SK-N-SH treated with all-trans-retinoic acid at 6 μM for 48 hours (cell line): Measurements from ENCODE around the gene DOCK9.

Experiments used
- ARNTL ChIP-seq: fragments of 450-650 bp; formaldehyde crosslinking; IDR thresholded peaks from 2 replicates; pipeline ENCODE4 v1.5.0; 2020; ENCODE audit warnings: low read depth, mild to moderate bottlenecking, moderate library complexity, borderline replicate concordance
- CREB5 ChIP-seq: fragments of 250-450 bp; sonication (Bioruptor Pico); IDR thresholded peaks from 2 replicates; pipeline ENCODE4 v1.5.1; 2020; ENCODE audit warnings: low read depth, mild to moderate bottlenecking, moderate library complexity
- CSDC2 ChIP-seq: fragments of 250-450 bp; sonication (Bioruptor Pico); IDR thresholded peaks from 2 replicates; pipeline ENCODE4 v1.5.0; 2020; ENCODE audit warnings: mild to moderate bottlenecking, moderate library complexity
- ESRRG ChIP-seq: fragments of 250-450 bp; sonication (Bioruptor Pico); IDR thresholded peaks from 2 replicates; pipeline ENCODE4 v1.6.1; 2021; ENCODE audit warnings: mild to moderate bottlenecking
- PPARA ChIP-seq: fragments of 250-450 bp; sonication (Bioruptor Pico); IDR thresholded peaks from 2 replicates; pipeline ENCODE4 v1.5.0; 2020; ENCODE audit warnings: mild to moderate bottlenecking, borderline replicate concordance
- RARB ChIP-seq: fragments of 250-450 bp; sonication (Bioruptor Pico); IDR thresholded peaks from 2 replicates; pipeline ENCODE4 v1.8.0; 2021; ENCODE audit warnings: mild to moderate bottlenecking, moderate library complexity
- ZFP3 ChIP-seq: fragments of 250-450 bp; sonication (Bioruptor Pico); IDR thresholded peaks from 2 replicates; pipeline ENCODE4 v1.5.0; 2020; ENCODE audit warnings: mild to moderate bottlenecking, moderate library complexity
- ZNF70 ChIP-seq: fragments of 450-650 bp; formaldehyde crosslinking; IDR thresholded peaks from 2 replicates; pipeline ENCODE4 v1.5.0; 2020; ENCODE audit warnings: mild to moderate bottlenecking, moderate library complexity
- ZNF8 ChIP-seq: fragments of 450-650 bp; formaldehyde crosslinking; IDR thresholded peaks from 2 replicates; pipeline ENCODE4 v1.5.0; 2020; ENCODE audit warnings: mild to moderate bottlenecking, moderate library complexity
- TF ChIP-seq, protein P1 (sequence below): fragments of 250-450 bp; sonication (Bioruptor Pico); IDR thresholded peaks from 2 replicates; pipeline ENCODE4 v1.5.1; 2021; ENCODE audit warnings: mild to moderate bottlenecking, moderate library complexity
- TF ChIP-seq, protein P2 (sequence below): fragments of 250-450 bp; sonication (Bioruptor Pico); IDR thresholded peaks from 2 replicates; pipeline ENCODE4 v1.8.0; 2020; ENCODE audit warnings: mild to moderate bottlenecking, moderate library complexity, borderline replicate concordance
- TF ChIP-seq, protein P3 (sequence below): fragments of 250-450 bp; sonication (Bioruptor Pico); IDR thresholded peaks from 2 replicates; pipeline ENCODE4 v1.5.0; 2020; ENCODE audit warnings: mild to moderate bottlenecking, moderate library complexity

DNA sequence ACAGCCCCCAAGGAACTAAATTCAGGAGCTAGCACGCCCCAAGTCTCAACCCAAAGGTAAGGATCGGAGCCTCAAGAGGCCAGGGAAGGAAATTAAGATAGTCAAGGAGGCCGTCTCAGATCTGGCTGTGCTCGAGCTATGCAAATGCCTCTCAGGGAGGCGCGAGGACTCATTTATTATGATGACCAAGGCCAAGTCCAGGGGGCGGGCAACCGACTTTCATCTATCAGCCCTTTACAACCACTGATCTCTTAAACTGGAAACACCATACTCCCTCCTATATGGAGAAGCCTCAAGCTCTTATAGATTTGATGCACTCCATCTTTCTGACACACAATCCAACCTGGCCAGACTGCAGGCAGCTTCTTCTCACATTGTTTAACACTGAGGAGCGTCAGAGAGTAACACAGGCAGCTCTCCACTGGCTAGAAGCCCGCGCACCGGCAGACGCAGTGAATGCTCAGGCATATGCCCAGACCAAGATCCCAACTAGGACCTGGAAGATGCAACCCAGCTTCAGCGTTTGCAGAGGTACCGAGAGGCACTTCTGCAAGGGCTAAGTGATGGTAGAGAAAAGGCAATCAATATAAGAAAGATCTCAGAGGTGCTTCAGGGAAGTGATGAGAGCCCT is 215.8 kb downstream of the DOCK9 start:
- TF ChIP-seq RARB (CRISPR knock-in tag), result no peak
- TF ChIP-seq CREB5 (CRISPR knock-in tag), result no peak
- no peak for TF ChIP-seq ARNTL (CRISPR knock-in tag)
- TF ChIP-seq, protein P1, sequence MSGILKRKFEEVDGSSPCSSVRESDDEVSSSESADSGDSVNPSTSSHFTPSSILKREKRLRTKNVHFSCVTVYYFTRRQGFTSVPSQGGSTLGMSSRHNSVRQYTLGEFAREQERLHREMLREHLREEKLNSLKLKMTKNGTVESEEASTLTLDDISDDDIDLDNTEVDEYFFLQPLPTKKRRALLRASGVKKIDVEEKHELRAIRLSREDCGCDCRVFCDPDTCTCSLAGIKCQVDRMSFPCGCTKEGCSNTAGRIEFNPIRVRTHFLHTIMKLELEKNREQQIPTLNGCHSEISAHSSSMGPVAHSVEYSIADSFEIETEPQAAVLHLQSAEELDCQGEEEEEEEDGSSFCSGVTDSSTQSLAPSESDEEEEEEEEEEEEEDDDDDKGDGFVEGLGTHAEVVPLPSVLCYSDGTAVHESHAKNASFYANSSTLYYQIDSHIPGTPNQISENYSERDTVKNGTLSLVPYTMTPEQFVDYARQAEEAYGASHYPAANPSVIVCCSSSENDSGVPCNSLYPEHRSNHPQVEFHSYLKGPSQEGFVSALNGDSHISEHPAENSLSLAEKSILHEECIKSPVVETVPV, result no peak
- no peak for TF ChIP-seq ZFP3
- TF ChIP-seq ZNF70 (CRISPR knock-in tag), result no peak
- TF ChIP-seq, protein P2, sequence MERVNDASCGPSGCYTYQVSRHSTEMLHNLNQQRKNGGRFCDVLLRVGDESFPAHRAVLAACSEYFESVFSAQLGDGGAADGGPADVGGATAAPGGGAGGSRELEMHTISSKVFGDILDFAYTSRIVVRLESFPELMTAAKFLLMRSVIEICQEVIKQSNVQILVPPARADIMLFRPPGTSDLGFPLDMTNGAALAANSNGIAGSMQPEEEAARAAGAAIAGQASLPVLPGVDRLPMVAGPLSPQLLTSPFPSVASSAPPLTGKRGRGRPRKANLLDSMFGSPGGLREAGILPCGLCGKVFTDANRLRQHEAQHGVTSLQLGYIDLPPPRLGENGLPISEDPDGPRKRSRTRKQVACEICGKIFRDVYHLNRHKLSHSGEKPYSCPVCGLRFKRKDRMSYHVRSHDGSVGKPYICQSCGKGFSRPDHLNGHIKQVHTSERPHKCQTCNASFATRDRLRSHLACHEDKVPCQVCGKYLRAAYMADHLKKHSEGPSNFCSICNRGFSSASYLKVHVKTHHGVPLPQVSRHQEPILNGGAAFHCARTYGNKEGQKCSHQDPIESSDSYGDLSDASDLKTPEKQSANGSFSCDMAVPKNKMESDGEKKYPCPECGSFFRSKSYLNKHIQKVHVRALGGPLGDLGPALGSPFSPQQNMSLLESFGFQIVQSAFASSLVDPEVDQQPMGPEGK (CRISPR knock-in tag), result no peak
- no peak for TF ChIP-seq ZNF8 (CRISPR knock-in tag)
- TF ChIP-seq PPARA (CRISPR knock-in tag), result no peak
- no peak for TF ChIP-seq CSDC2
- no peak for TF ChIP-seq ESRRG (CRISPR knock-in tag)
- TF ChIP-seq, protein P3, sequence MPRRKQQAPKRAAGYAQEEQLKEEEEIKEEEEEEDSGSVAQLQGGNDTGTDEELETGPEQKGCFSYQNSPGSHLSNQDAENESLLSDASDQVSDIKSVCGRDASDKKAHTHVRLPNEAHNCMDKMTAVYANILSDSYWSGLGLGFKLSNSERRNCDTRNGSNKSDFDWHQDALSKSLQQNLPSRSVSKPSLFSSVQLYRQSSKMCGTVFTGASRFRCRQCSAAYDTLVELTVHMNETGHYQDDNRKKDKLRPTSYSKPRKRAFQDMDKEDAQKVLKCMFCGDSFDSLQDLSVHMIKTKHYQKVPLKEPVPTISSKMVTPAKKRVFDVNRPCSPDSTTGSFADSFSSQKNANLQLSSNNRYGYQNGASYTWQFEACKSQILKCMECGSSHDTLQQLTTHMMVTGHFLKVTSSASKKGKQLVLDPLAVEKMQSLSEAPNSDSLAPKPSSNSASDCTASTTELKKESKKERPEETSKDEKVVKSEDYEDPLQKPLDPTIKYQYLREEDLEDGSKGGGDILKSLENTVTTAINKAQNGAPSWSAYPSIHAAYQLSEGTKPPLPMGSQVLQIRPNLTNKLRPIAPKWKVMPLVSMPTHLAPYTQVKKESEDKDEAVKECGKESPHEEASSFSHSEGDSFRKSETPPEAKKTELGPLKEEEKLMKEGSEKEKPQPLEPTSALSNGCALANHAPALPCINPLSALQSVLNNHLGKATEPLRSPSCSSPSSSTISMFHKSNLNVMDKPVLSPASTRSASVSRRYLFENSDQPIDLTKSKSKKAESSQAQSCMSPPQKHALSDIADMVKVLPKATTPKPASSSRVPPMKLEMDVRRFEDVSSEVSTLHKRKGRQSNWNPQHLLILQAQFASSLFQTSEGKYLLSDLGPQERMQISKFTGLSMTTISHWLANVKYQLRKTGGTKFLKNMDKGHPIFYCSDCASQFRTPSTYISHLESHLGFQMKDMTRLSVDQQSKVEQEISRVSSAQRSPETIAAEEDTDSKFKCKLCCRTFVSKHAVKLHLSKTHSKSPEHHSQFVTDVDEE (CRISPR knock-in tag), result no peak
